Amniotic stem cell (primary cell): ENCODE data around the gene DPM3.
A peak's percentile ranks its signal among the peaks of the same experiment; 100 is the strongest.
"Not testable (repeated sequence)": the region's sequence is repeated elsewhere in the genome, so short reads cannot be mapped to it uniquely, and the experiment has no call there.

Experiments
- DNase-seq: peaks from one replicate; lab custom pipeline; 2025; lab: John Stamatoyannopoulos, UW

The DPM3 gene, protein sequence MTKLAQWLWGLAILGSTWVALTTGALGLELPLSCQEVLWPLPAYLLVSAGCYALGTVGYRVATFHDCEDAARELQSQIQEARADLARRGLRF

DNA sequence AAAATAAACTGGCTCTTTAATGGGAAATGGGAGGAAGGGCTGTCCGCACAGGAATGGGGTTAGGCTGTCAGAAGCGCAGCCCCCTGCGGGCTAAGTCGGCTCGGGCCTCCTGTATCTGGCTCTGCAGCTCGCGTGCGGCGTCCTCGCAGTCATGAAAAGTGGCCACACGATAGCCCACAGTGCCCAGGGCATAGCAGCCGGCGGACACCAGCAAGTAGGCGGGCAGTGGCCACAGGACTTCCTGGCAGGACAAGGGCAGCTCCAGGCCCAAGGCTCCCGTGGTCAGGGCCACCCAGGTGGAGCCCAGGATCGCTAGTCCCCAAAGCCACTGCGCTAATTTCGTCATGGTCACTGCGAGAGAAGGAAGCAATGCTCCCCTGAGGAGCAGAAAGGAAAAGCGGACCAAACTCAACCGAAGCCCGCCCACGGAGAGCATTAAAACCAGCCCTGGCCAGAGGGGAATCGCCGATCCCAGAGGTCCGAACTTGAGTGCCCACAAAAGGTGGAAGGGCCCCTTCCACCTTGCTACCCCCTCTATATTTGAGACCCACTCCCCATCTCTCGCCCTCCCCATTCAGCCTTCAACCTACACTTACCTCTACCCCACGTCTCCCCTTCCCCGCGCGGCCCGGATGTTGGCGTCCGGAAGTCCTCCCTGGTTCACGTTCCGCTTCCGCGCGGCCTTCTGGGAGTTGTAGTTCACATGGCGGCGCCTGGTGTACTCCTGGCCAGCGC is at the start of gene DPM3:
Gene DPM3 (minus strand): TSS at position 637 of the 735 bp plus-strand sequence. CDS start 291 bp downstream, at position 346.
- peak; percentile 87 for DNase-seq

DNA sequence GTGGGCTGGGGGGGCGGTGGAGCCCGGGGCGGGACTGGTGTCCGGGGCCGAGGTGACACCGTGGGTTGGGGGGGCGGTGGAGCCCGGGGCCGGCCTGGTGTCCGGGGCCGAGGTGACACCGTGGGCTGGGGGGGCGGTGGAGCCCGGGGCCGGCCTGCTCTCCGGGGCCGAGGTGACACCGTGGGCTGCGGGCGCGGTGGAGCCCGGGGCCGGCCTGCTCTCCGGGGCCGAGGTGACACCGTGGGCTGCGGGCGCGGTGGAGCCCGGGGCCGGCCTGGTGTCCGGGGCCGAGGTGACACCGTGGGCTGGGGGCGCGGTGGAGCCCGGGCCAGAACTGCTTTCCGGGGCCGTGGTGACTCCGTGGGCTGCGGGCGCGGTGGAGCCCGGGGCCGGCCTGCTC is 49.6 kb upstream of the DPM3 start:
- DNase-seq, result not testable (repeated sequence)

DNA sequence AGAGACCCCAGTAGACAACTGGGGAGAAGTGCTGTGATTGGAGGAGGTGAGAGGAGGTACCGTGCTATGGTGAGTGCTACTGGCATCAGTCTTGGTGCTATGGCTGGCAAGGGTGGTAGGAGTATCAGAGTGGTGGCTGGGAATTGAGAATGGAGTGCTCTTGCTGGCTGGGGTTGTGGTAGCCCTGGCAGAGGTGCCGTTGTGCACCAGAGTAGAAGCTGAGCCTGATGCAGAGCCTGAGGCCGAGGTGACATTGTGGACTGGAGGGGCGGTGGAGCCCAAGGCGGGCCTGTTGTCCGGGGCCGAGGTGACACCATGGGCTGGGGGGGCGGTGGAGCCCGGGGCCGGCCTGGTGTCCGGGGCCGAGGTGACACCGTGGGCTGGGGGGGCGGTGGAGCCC is 47.9 kb upstream of the DPM3 start:
- DNase-seq, result no peak

DNA sequence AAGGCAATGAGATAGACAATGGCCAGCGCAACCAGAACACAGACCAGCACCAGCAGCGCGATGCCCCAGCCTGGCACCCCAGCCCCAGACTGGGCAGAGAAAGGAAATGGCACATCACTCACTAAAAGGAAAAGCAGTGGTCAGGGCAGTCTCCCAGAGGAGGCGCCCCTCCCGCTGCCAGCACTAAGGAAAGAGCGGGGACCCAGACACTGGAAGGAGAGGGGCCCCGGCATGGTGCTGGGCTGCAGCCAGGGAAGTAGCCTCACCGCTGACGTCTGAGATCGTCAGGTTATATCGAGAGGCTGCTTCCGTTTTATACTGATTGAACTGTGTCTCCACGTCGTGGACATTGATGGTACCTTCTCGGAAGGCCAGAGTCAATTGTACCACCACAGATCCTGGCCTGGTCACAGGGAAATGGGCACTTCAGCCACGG is 47.1 kb upstream of the DPM3 start:
- no peak for DNase-seq

DNA sequence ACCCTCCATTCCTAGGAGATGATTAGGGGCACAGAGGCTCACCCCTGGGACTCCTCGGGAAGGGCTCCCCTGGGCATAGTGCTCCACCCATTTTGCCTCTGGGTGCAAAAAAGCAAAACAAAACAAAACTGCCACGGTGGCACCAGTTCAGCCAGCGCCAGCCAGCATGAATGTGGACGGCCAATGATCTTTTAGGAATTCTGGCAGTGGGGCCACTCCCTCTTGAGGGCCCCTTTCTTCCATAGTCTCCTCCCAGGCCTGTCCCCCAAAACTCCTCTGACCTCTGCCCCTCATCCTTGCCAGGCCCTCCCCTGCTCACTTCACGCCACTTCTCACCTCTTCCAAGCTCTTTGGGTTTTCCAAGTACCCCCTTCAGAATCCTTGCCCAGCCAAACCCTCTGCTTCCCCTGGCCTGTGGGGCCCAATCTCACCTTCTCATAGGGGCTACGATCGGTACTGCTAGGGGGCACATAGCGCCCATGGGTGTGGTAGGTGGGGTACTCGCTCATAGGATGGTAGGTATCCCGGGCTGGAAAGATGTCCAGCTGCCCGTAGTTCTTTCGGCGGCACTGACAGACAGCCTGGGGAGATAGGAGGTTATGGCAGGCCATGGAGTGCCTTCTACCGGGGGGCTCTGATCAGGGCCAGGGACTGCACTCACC is 46.6 kb upstream of the DPM3 start:
- no peak for DNase-seq

DNA sequence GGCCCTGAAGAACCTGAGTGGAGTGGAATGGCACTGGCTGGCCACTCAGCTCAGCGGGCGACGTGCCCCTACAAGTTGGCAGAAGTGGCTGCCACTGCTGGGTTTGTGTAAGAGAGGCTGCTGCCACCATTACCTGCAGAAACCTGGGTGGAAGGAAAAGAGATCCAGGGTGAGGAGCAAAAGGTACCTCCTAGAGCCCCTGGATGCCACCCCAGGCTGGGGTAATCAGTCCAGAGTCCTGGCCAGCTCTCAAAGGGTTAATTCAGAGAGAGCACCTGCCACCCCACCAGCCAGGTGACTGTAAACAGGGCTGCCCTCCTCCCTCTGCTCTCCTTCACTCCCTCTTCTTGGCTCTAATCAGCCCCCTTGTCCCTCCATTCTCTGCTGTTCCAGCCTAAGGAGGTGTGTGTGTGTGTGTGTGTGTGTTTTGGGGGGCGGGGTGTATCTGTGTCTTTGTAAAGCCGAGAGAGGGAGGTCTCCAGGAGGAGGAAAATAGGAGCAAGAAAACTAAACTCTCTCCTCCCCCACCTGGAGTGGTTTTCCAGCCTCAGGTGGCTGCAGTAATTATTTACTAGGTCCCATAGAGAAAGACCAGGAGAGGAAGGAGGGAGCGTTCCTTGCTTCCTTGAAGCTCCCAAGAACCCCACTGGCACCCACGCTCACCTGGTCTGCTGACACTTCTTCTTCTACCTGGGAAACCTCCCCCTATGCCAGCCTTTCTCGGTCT is 45.9 kb upstream of the DPM3 start:
- DNase-seq, result no peak

DNA sequence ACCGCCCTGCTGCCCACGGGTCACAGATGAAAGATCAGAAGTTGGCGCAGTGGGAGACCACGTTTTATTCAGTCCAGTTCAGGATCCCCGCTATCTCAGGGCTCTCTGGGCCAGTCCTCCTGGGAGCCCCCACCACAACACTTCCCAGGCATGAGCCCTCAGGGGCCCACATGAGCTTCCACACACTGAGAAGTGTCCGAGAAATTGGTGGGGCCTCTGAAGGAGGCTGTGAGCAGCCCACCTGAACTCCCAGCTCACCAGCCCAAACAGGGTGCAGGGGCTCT is 45.4 kb upstream of the DPM3 start:
- no peak for DNase-seq

DNA sequence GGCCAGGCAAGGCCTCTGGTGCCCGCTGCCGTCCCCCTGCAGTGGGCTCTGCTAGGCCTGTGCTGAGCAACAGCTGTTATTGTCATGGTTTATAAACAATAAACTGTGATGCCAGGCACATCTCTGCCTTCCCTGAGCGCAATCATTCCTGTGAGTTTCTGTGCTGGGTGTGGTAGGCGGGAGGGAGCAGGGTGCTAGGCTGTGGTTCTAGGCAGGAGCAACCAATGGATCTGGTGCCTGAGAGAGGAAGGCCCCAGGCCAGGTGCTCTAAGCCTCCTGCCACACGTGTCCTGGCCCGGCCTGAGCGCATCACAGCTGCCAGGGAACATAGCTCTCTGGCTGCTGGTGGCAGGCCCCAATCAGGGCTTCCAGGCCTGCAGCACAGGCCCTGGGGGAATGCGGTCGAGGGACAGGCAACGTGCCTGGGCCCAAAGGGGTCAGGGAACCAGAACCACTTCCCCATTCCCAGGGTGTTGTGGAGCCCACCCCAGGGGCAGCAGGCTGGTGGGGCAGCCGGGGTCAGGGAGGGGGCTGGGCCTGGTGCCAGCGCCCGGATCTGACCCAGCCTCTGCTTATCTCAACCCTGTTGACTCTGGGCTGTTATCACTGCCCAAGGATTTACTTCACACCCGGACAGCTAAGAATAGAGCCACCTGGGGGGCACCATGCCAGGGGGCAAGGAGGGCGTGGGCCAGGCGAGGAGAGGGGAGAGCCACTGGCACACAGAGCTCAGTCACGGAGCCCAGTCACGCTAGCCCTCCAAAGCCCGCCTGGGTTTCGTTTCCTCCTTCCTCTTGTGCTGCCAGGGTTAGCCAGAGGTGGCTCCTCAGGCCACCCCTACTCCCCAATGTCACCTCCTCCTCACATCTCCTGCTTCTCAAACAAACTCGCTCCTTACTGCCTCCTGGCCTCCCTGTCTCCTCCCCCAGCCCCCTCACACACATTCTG is 44.8 kb upstream of the DPM3 start:
- DNase-seq, result no peak

DNA sequence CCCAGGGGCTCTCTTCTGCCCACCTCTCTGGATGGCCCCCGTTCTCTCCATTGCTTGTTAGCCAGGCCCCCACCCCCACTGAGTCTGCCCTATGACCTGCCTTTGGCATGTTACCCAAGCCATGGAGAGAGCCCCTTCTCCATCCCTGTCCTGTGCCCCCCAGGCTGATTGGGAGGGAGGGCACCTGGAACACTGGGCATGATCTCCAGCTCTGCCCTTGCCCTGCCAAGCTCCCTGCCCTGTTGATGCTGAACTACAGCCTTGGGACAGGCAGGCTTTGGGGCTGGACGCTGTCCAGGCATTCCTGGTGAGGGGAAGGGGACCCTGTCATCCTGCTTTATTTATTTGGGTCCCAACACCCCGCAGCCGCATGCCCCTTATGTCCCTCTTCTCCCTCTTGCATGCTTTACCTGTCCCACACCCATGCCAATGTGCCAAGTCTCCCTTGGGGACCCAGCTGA is 44.0 kb upstream of the DPM3 start:
- DNase-seq, result no peak

DNA sequence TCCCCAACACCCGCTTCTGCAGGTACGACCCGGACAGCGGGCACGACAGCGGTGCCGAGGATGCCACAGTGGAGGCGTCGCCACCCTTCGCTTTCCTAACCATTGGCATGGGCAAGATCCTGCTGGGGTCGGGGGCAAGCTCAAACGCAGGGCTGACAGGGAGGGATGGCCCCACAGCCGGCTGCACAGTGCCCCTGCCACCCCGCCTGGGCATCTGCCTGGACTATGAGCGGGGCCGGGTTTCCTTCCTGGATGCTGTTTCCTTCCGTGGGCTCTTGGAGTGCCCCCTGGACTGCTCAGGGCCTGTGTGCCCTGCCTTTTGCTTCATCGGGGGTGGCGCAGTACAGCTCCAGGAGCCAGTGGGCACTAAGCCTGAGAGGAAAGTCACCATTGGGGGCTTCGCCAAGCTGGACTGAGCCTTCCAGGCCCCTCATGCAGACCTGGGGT is 43.5 kb upstream of the DPM3 start:
- DNase-seq, result no peak

DNA sequence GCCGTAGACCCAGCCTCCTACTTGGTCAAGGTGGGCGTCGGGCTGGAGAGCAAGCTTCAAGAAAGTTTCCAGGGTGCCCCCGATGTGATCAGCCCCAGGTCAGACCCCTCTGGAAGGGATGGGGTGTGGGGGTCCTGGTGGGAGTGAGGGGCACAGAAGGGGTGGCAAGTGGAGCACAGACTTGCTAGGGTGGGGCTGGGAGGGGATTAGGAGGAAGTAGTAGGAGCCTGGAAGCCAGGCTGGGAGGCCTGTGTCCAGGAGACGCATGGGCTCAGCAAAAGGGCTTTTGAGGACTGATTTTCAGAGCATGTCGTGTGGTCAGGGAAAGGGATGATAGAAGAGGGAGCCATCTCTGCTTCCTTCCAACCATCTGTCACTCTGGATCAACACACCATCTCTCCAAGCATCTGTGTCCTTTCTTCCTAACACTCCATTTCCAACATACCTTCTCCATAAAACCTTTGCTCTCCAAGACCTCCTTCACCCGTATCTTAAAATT is 41.8 kb upstream of the DPM3 start:
- DNase-seq, result no peak

DNA sequence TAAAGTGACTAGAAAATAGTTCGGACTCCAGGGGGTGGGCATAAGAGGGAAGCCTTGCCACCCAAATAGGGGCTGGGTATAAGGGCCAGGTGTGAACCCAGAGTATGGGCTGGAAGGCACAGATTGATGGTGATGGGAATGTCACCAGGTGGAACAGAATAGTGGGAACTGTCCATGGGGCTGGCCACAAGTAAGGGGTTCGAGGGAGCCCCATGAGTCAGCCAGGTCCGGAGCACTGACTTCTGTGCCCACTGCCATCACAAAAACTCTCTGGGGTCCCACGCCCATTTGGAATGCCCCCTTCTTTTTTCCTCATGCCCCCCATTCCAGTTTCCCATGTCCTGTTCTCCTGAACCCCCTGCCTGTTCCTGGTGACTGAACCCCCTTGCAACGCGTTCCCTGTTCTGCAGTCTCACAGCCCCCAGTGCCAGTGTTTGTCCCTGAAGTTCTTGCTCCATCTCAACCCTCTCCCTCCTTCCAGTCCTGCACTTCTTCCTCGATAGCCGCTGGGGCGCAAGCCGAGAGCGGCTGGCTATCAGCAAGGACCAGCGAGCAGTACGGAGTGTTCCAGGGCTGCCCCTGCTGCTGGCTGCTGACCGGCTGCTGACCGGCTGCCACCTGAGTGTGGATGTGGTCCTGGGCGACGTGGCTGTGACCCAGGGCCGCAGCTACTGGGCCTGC is 41.2 kb upstream of the DPM3 start:
- no peak for DNase-seq

DNA sequence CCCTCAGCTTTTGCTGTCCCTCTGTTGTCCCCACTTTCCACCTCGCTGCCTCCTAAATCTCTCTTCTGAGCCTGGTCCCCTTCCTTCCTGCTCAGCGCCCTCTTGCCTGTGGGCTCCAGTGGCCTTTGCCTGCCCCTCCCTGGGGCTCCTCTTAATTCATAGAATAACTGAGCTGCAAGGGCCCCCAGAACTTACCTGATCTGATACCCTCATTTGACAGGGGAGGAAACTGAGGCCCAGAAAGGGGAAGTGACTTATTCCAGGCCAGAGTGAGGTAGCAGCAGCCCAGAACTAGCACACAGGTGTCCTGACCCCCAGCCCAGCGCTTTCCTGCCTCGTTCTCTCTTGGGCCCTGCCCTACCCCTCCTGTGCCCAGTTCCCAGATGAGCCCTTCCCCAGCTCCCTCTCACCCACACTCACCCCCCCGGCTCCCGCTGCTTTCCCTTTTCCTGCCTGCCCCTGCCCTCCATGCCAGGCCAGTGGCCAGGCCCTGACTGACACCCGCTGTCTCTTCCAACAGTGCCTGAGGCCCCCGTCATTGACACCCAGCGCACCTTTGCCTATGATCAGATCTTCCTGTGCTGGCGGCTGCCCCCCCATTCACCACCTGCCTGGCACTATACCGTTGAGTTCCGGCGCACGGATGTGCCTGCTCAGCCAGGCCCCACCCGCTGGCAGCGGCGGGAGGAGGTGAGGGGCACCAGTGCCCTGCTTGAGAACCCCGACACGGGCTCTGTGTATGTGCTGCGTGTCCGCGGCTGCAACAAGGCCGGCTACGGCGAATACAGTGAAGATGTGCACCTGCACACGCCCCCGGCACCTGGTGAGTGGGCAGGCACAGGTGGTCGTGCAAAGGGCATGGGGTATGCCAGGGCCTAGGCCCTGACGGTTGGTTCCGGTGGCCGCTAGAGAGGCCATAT is 39.0 kb upstream of the DPM3 start:
- DNase-seq, result no peak

DNA sequence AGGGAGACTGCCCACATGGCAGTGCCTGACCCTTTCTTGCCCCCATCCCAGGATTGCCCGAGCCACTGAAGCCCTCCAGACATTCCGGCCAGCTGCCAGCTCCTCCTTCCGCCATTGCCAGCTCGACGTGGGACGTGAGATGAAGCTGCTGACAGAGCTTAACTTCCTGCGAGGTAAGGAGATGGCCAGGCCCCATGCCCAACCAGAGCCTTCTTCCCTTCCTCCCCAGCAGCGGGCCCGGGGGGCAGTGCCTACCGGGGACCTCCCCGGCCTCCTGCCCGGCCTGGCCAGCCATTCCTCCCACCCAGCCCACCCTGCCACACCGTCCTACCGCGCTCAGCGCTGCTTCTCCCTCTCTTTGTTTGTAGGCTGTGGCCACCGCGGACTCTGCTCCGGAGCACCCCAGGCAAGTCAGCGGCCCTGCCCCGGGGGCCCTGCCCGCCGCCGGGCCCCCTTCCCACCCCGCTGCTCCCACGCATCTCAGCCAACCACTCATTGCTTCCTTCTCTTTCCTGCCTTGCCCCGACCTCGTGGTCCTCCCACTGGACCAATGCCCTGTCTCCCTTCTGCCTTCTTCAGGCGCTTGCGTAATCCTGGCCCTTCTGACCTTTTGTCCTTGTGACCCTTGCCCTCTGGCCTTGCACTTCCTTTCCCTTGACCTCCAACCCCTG is 38.2 kb upstream of the DPM3 start:
- DNase-seq, result no peak

DNA sequence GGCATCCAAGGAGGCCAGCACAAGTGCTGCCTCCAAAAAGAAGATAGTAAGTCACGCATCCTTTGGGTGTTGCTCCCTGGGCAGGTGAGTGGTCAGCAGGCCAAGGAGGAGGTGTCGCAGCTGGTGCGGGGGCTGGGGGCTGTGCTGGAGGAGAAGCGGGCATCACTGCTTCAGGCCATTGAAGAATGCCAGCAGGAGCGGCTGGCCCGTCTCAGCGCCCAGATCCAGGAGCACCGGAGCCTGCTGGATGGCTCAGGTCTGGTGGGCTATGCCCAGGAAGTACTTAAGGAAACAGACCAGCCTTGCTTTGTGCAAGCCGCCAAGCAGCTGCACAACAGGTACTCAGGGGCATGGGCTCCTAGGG is 37.6 kb upstream of the DPM3 start:
- DNase-seq, result no peak

DNA sequence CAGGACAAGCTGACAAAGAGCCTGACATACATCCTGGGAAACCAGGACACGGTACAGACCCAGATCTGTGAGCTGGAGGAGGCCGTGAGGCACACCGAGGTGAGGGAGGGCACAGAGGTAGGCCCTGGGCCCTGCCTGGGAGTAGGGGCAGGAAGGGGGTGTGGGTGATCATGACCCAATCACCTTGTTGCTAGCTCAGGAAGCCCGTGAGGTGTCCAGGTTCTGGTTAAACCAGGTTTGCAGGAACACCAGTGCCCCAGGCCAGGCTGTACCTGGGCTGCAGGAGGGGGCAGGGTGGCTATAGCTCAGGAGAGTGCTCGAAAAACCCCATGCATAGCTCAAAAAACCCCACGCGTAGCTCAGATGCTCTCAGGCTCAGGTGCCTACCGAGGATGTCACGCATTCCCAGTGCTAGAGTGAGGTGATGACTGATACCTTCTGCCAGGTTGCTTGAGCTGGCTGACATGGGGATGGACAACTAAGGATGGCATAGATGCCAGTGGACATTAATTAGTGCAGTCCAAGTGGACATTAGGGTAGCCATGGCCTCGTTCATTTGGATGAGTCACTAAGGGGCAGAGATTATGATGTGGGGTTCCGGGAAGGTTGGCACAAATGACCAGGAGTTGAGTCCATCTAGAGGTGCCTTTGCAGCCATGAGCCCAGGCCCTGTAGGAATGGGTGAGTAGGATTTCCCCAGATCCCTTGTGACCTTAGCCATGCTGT is 37.0 kb upstream of the DPM3 start:
- no peak for DNase-seq

DNA sequence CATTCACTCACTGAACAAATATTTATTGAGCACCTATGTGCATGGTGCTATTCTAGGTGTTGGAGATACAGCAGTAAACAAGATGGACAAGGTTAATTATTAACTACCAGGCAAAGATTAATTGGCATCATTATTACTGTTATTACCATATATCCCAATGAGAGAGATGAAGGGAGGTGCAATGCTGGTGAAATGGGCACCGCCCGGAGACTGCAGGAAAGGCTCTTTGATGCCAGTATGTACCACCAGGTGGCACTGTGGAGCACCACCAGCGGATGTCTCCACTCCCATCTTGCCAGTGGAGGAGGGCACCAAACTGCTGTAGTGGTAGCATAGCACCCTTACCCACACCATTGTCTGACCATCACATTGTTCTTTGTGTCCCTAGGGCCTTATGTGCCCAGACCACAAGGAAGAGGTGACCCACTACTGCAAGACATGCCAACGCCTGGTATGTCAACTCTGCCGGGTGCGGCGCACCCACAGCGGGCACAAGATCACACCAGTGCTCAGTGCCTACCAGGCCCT is 36.3 kb upstream of the DPM3 start:
- DNase-seq, result peak; percentile 27

DNA sequence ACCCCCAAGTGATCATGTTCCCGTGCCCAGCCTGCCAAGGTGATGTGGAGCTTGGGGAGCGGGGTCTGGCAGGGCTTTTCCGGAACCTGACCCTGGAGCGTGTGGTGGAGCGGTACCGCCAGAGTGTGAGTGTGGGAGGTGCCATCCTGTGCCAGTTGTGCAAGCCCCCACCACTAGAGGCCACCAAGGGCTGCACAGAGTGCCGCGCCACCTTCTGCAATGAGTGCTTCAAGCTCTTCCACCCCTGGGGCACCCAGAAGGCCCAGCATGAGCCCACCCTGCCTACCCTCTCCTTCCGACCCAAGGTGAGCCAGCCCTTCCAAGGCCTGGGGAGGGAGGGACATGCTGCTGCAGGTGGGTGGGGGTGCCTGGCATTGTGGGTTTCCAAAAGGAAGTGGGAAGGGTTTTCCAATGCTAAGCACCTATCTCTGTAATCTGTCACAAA is 35.6 kb upstream of the DPM3 start:
- no peak for DNase-seq
